Measurements from ENCODE around the gene MOB1A. TPM values are rescaled to one million over a fixed set of nuclear protein-coding genes. Genes with fewer than 3 reads are reported as not detected.

MOB1A gene
- total and polyA plus RNA-seq, 10 of the 15 experiments (the other 5 are each of a cell fraction or from before 2014, with no cell fraction given), result 41.2 to 232 (median 172) TPM

DNA sequence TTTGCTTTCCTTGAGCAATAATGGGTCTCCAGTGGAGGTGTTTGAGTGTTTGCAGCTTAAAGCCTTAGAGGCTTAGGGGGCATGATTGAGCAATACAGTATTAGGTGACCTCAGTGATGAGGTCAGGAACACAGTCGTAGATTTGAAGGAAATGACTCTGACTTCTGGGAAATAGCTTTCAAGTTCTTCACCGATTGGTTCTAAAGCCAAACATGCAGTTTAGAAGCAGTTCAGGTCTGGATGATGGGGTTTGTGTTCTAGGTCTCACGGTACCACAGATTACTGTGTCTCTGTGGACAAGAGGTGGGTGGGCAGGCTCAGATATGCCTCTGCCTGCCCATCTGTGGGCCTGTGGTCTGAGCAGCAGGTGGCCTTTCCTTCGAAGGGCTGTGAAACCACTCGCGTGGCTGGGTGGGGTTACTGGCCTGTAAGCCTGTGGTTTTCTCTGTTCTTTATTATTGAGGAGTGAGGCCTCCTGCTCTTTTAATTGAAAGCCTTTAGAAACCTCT is 27.6 kb upstream of the MOB1A start (continued):
- peak; percentile 52 for TF ChIP-seq MEF2B (IDR thresholded peaks at IDR 0.05; ENCODE audit: partially characterized antibody, poor library complexity, severe bottlenecking)
- TF ChIP-seq MYC (IDR thresholded peaks at IDR 0.05; ENCODE audit: insufficient read depth, insufficient read length, insufficient replicate concordance, low read length, severe bottlenecking), result no peak
- no peak for TF ChIP-seq RELA (IDR thresholded peaks at IDR 0.05; ENCODE audit: borderline replicate concordance, partially characterized antibody)
- no peak for TF ChIP-seq SMC3 (IDR thresholded peaks at IDR 0.05; ENCODE audit: borderline replicate concordance, low read length)
- no peak for TF ChIP-seq ZBED1 (IDR thresholded peaks at IDR 0.05; ENCODE audit: borderline replicate concordance)
- TF ChIP-seq TBL1XR1 (IDR thresholded peaks at IDR 0.05; ENCODE audit: low read depth, low read length), result no peak
- no peak for TF ChIP-seq SMAD1 (IDR thresholded peaks at IDR 0.05; ENCODE audit: low read depth, partially characterized antibody)
- TF ChIP-seq, protein P1, sequence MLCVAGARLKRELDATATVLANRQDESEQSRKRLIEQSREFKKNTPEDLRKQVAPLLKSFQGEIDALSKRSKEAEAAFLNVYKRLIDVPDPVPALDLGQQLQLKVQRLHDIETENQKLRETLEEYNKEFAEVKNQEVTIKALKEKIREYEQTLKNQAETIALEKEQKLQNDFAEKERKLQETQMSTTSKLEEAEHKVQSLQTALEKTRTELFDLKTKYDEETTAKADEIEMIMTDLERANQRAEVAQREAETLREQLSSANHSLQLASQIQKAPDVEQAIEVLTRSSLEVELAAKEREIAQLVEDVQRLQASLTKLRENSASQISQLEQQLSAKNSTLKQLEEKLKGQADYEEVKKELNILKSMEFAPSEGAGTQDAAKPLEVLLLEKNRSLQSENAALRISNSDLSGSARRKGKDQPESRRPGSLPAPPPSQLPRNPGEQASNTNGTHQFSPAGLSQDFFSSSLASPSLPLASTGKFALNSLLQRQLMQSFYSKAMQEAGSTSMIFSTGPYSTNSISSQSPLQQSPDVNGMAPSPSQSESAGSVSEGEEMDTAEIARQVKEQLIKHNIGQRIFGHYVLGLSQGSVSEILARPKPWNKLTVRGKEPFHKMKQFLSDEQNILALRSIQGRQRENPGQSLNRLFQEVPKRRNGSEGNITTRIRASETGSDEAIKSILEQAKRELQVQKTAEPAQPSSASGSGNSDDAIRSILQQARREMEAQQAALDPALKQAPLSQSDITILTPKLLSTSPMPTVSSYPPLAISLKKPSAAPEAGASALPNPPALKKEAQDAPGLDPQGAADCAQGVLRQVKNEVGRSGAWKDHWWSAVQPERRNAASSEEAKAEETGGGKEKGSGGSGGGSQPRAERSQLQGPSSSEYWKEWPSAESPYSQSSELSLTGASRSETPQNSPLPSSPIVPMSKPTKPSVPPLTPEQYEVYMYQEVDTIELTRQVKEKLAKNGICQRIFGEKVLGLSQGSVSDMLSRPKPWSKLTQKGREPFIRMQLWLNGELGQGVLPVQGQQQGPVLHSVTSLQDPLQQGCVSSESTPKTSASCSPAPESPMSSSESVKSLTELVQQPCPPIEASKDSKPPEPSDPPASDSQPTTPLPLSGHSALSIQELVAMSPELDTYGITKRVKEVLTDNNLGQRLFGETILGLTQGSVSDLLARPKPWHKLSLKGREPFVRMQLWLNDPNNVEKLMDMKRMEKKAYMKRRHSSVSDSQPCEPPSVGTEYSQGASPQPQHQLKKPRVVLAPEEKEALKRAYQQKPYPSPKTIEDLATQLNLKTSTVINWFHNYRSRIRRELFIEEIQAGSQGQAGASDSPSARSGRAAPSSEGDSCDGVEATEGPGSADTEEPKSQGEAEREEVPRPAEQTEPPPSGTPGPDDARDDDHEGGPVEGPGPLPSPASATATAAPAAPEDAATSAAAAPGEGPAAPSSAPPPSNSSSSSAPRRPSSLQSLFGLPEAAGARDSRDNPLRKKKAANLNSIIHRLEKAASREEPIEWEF (IDR thresholded peaks at IDR 0.05; ENCODE audit: insufficient replicate concordance, low read depth, low read length), result no peak
- TF ChIP-seq SREBF1 (IDR thresholded peaks at IDR 0.05; ENCODE audit: low read length), result no peak
- TF ChIP-seq SIN3A (IDR thresholded peaks at IDR 0.05; ENCODE audit: low read depth, low read length), result no peak
- TF ChIP-seq, protein P2, sequence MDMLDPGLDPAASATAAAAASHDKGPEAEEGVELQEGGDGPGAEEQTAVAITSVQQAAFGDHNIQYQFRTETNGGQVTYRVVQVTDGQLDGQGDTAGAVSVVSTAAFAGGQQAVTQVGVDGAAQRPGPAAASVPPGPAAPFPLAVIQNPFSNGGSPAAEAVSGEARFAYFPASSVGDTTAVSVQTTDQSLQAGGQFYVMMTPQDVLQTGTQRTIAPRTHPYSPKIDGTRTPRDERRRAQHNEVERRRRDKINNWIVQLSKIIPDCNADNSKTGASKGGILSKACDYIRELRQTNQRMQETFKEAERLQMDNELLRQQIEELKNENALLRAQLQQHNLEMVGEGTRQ (IDR thresholded peaks at IDR 0.05; ENCODE audit: borderline replicate concordance, low read depth, low read length), result no peak
- TF ChIP-seq SMARCA5 (IDR thresholded peaks at IDR 0.05), result no peak
- TF ChIP-seq, protein P3, sequence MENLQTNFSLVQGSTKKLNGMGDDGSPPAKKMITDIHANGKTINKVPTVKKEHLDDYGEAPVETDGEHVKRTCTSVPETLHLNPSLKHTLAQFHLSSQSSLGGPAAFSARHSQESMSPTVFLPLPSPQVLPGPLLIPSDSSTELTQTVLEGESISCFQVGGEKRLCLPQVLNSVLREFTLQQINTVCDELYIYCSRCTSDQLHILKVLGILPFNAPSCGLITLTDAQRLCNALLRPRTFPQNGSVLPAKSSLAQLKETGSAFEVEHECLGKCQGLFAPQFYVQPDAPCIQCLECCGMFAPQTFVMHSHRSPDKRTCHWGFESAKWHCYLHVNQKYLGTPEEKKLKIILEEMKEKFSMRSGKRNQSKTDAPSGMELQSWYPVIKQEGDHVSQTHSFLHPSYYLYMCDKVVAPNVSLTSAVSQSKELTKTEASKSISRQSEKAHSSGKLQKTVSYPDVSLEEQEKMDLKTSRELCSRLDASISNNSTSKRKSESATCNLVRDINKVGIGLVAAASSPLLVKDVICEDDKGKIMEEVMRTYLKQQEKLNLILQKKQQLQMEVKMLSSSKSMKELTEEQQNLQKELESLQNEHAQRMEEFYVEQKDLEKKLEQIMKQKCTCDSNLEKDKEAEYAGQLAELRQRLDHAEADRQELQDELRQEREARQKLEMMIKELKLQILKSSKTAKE (IDR thresholded peaks at IDR 0.05; ENCODE audit: low read depth, poor library complexity, severe bottlenecking), result no peak
- TF ChIP-seq, protein P4, sequence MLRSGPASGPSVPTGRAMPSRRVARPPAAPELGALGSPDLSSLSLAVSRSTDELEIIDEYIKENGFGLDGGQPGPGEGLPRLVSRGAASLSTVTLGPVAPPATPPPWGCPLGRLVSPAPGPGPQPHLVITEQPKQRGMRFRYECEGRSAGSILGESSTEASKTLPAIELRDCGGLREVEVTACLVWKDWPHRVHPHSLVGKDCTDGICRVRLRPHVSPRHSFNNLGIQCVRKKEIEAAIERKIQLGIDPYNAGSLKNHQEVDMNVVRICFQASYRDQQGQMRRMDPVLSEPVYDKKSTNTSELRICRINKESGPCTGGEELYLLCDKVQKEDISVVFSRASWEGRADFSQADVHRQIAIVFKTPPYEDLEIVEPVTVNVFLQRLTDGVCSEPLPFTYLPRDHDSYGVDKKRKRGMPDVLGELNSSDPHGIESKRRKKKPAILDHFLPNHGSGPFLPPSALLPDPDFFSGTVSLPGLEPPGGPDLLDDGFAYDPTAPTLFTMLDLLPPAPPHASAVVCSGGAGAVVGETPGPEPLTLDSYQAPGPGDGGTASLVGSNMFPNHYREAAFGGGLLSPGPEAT (IDR thresholded peaks at IDR 0.05; ENCODE audit: low read depth), result no peak; the same call in 1 of the 2 replicates
- TF ChIP-seq, protein P5, sequence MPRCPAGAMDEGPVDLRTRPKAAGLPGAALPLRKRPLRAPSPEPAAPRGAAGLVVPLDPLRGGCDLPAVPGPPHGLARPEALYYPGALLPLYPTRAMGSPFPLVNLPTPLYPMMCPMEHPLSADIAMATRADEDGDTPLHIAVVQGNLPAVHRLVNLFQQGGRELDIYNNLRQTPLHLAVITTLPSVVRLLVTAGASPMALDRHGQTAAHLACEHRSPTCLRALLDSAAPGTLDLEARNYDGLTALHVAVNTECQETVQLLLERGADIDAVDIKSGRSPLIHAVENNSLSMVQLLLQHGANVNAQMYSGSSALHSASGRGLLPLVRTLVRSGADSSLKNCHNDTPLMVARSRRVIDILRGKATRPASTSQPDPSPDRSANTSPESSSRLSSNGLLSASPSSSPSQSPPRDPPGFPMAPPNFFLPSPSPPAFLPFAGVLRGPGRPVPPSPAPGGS (IDR thresholded peaks at IDR 0.05; ENCODE audit: borderline replicate concordance, insufficient read depth, low read depth, low read length, poor library complexity, severe bottlenecking), result no peak
- TF ChIP-seq MYB (IDR thresholded peaks at IDR 0.05; ENCODE audit: borderline replicate concordance, low read depth, low read length), result no peak
- TF ChIP-seq BRCA1 (IDR thresholded peaks at IDR 0.05; ENCODE audit: low read depth, low read length), result no peak
- no peak for TF ChIP-seq RCOR1 (conservative IDR thresholded peaks at IDR 0.05; ENCODE audit: low read depth, low read length)
- TF ChIP-seq CBFB (IDR thresholded peaks at IDR 0.05; ENCODE audit: low read depth), result peak; percentile 83

Measured in GM12878 (cell line).